ENCODE data around the gene CTNNBIP1.

CTNNBIP1 gene

GRCh38 chr1:9904596-9904995 is 5.5 kb downstream of the CTNNBIP1 start:
- no peaks in the 10 kb centered on the region for H3K27me3 ChIP-seq (ENCODE audit: control insufficient read depth in 1 of 2, insufficient read depth in 2 of 2, low read length in 2 of 2)
- H3K9ac ChIP-seq (ENCODE audit: low read length in 2 of 2), result no peak overlapping the region
- no peak overlapping the region for H3K4me3 ChIP-seq (ENCODE audit: low read length in 2 of 2)
- H3K4me1 ChIP-seq (ENCODE audit: control insufficient read depth, insufficient read depth, low read length), result peaks cover 18% of the 10 kb centered on the region
- H3K9me3 ChIP-seq (ENCODE audit: control insufficient read depth in 2 of 2, low read length in 2 of 2), result no peaks in the 10 kb centered on the region
- no peak overlapping the region for H3K27ac ChIP-seq (ENCODE audit: low read length)
- no peaks in the 10 kb centered on the region for H3K36me3 ChIP-seq (ENCODE audit: control insufficient read depth in 2 of 2, insufficient read depth in 2 of 2, low read length in 2 of 2)

GRCh38 chr1:9903801-9904527 is 6.1 kb downstream of the CTNNBIP1 start:
- Histone ChIP-seq H3K9ac (ENCODE audit: low read length in 2 of 2) (no peak overlapping the region), H3K36me3 (ENCODE audit: control insufficient read depth in 2 of 2, insufficient read depth in 2 of 2, low read length in 2 of 2) (no peaks in the 10 kb centered on the region), H3K9me3 (ENCODE audit: control insufficient read depth in 2 of 2, low read length in 2 of 2) (no peaks in the 10 kb centered on the region), H3K4me3 (ENCODE audit: low read length in 2 of 2) (no peak overlapping the region), H3K27ac (ENCODE audit: low read length) (no peak overlapping the region), H3K4me1 (ENCODE audit: control insufficient read depth, insufficient read depth, low read length) (peaks cover 12% of the 10 kb centered on the region), H3K27me3 (ENCODE audit: control insufficient read depth in 1 of 2, insufficient read depth in 2 of 2, low read length in 2 of 2) (no peaks in the 10 kb centered on the region)

DNA sequence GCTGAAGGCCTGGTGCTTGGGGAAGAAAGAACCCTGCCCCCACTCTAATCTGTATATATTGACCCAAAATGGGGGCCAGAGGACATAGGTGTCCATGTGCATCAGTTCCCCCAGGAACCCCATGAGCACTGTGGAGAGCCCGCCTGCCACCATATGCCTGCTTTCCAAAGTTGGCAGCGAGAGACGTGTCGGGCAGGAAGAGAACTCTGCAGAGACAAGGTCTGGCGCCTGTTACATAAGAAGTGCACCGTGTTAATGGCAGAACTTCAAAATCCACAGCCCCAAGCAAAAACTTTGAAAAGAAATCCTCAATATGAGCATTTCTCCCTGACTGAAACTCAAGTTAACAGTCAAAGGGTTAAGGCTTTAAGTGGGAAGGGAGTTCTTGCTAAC is 8.0 kb downstream of the CTNNBIP1 start:
- Histone ChIP-seq H3K4me1 (ENCODE audit: control insufficient read depth, insufficient read depth, low read length) (peaks cover 7% of the 10 kb centered on the region), H3K9me3 (ENCODE audit: control insufficient read depth in 2 of 2, low read length in 2 of 2) (no peaks in the 10 kb centered on the region), H3K27me3 (ENCODE audit: control insufficient read depth in 1 of 2, insufficient read depth in 2 of 2, low read length in 2 of 2) (no peaks in the 10 kb centered on the region), H3K36me3 (ENCODE audit: control insufficient read depth in 2 of 2, insufficient read depth in 2 of 2, low read length in 2 of 2) (no peaks in the 10 kb centered on the region), H3K9ac (ENCODE audit: low read length in 2 of 2) (no peak overlapping the region), H3K4me3 (ENCODE audit: low read length in 2 of 2) (no peak overlapping the region), H3K27ac (ENCODE audit: low read length) (no peak overlapping the region)

GRCh38 chr1:9901148-9902059 is 8.7 kb downstream of the CTNNBIP1 start:
- Histone ChIP-seq H3K27me3 (ENCODE audit: control insufficient read depth in 1 of 2, insufficient read depth in 2 of 2, low read length in 2 of 2) (no peaks in the 10 kb centered on the region), H3K27ac (ENCODE audit: low read length) (no peak overlapping the region), H3K36me3 (ENCODE audit: control insufficient read depth in 2 of 2, insufficient read depth in 2 of 2, low read length in 2 of 2) (no peaks in the 10 kb centered on the region), H3K9ac (ENCODE audit: low read length in 2 of 2) (no peak overlapping the region), H3K4me1 (ENCODE audit: control insufficient read depth, insufficient read depth, low read length) (peaks cover 7% of the 10 kb centered on the region), H3K9me3 (ENCODE audit: control insufficient read depth in 2 of 2, low read length in 2 of 2) (no peaks in the 10 kb centered on the region), H3K4me3 (ENCODE audit: low read length in 2 of 2) (no peak overlapping the region)

- Histone ChIP-seq H3K27me3 (ENCODE audit: control insufficient read depth in 1 of 2, insufficient read depth in 2 of 2, low read length in 2 of 2) (no peaks in the 10 kb centered on the region), H3K9me3 (ENCODE audit: control insufficient read depth in 2 of 2, low read length in 2 of 2) (no peaks in the 10 kb centered on the region), H3K9ac (ENCODE audit: low read length in 2 of 2) (no peak overlapping the region), H3K4me3 (ENCODE audit: low read length in 2 of 2) (peak overlapping the region in 1 of 2 donors; percentile 44), H3K4me1 (ENCODE audit: control insufficient read depth, insufficient read depth, low read length) (peaks cover 7% of the 10 kb centered on the region), H3K36me3 (ENCODE audit: control insufficient read depth in 2 of 2, insufficient read depth in 2 of 2, low read length in 2 of 2) (no peaks in the 10 kb centered on the region), H3K27ac (ENCODE audit: low read length) (peak overlapping the region; percentile 41)
These were observed 9.7 kb downstream of the CTNNBIP1 start for GRCh38 chr1:9900142-9901043.

GRCh38 chr1:9894115-9894514 is 16.0 kb downstream of the CTNNBIP1 start:
- Histone ChIP-seq H3K36me3 (ENCODE audit: control insufficient read depth in 2 of 2, insufficient read depth in 2 of 2, low read length in 2 of 2) (no peaks in the 10 kb centered on the region), H3K9me3 (ENCODE audit: control insufficient read depth in 2 of 2, low read length in 2 of 2) (no peaks in the 10 kb centered on the region), H3K4me3 (ENCODE audit: low read length in 2 of 2) (no peak overlapping the region), H3K27ac (ENCODE audit: low read length) (no peak overlapping the region), H3K27me3 (ENCODE audit: control insufficient read depth in 1 of 2, insufficient read depth in 2 of 2, low read length in 2 of 2) (no peaks in the 10 kb centered on the region), H3K4me1 (ENCODE audit: control insufficient read depth, insufficient read depth, low read length) (peaks cover 16% of the 10 kb centered on the region), H3K9ac (ENCODE audit: low read length in 2 of 2) (no peak overlapping the region)

DNA sequence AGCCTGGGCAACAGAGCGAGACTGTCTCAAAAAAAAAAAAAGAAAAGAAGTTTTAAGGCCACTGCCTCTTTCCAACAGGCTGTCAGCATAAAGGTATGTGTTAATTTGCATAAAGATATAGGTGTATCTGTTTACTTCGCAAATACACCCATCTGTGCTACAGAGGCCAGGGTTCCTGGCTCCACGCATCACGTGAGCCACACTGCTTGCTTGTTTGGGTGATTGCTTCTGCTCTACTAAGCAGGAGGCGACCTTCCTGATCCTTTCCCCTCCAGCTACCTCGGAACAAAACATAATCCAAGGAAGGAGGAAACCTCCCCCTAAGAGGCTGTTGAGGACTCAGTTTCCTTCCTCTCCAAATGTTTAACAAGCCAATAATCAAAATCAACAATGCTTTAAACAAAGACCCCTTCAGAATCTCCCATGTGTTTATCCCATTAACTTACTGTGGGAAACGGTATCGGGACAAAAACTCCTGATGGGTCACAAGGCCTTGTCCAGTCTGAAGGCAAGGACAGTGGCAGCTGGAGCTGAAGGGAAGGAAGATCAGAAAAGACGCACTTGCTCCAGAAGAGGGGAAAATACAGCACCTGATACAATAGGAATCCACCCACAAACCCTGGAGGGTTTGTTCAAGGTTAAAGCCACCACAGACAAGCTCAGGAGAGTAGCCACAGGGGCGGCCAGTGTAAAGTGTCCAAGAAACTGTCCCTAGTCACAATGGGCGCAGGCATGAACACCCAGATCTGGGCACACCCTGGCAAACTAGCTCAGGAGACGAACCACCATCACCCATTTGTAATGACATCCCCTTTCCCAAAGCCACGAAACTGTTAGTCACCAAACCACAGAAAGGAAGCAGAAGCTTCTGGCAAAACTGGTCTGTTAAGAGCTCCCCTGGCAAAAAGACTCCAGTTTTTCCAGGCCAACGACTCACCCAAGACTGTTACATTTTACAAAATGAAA is 17.2 kb downstream of the CTNNBIP1 start:
- peaks cover 16% of the 10 kb centered on the region for H3K4me1 ChIP-seq (ENCODE audit: control insufficient read depth, insufficient read depth, low read length)
- H3K27me3 ChIP-seq (ENCODE audit: control insufficient read depth in 1 of 2, insufficient read depth in 2 of 2, low read length in 2 of 2), result no peaks in the 10 kb centered on the region
- H3K36me3 ChIP-seq (ENCODE audit: control insufficient read depth in 2 of 2, insufficient read depth in 2 of 2, low read length in 2 of 2), result no peaks in the 10 kb centered on the region

GRCh38 chr1:9891207-9891606 is 18.9 kb downstream of the CTNNBIP1 start:
- Histone ChIP-seq H3K4me3 (ENCODE audit: low read length in 2 of 2) (no peak overlapping the region), H3K36me3 (ENCODE audit: control insufficient read depth in 2 of 2, insufficient read depth in 2 of 2, low read length in 2 of 2) (peaks cover 0 to 2% of the 10 kb centered on the region in 2 donors), H3K9ac (ENCODE audit: low read length in 2 of 2) (no peak overlapping the region), H3K27ac (ENCODE audit: low read length) (no peak overlapping the region), H3K9me3 (ENCODE audit: control insufficient read depth in 2 of 2, low read length in 2 of 2) (no peaks in the 10 kb centered on the region), H3K4me1 (ENCODE audit: control insufficient read depth, insufficient read depth, low read length) (peaks cover 16% of the 10 kb centered on the region), H3K27me3 (ENCODE audit: control insufficient read depth in 1 of 2, insufficient read depth in 2 of 2, low read length in 2 of 2) (no peaks in the 10 kb centered on the region)

More for the DNA sequence above, 17.2 kb downstream of the CTNNBIP1 start:
- Histone ChIP-seq H3K27ac (ENCODE audit: low read length) (no peak overlapping the region), H3K4me3 (ENCODE audit: low read length in 2 of 2) (no peak overlapping the region), H3K9ac (ENCODE audit: low read length in 2 of 2) (no peak overlapping the region), H3K9me3 (ENCODE audit: control insufficient read depth in 2 of 2, low read length in 2 of 2) (no peaks in the 10 kb centered on the region)

DNA sequence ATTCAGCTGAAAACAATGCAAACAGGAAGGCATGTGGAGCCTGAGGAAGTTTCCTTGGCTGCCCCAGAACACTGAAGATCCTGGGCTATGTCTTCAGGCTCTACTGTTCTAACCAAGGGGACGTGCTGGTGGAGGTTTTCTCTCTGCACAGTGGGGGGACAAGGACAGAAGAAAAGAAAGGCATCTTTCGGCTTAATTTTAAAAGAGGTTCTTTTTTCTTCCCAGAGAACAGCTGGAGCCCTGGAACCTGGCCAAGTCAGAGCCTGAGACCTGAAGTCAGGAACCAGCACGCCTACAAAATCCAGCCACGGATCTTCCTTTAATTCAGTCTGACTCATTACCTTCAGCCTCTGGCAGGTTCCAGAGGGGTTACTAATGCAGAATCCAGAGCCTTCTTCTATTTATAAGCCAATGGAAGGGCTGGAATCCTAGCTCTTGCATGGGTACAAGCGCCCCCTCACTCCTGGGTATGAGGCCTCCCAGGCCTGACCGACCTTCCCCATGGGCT is 19.8 kb downstream of the CTNNBIP1 start:
- Histone ChIP-seq H3K4me3 (ENCODE audit: low read length in 2 of 2) (no peak overlapping the region), H3K27ac (ENCODE audit: low read length) (peak overlapping the region; percentile 60), H3K9me3 (ENCODE audit: control insufficient read depth in 2 of 2, low read length in 2 of 2) (no peaks in the 10 kb centered on the region), H3K36me3 (ENCODE audit: control insufficient read depth in 2 of 2, insufficient read depth in 2 of 2, low read length in 2 of 2) (peaks cover 0 to 2% of the 10 kb centered on the region in 2 donors), H3K27me3 (ENCODE audit: control insufficient read depth in 1 of 2, insufficient read depth in 2 of 2, low read length in 2 of 2) (no peaks in the 10 kb centered on the region), H3K4me1 (ENCODE audit: control insufficient read depth, insufficient read depth, low read length) (peaks cover 16% of the 10 kb centered on the region), H3K9ac (ENCODE audit: low read length in 2 of 2) (peak overlapping the region in 1 of 2 donors; percentile 25)

All from stomach smooth muscle (tissue), 2 donors.